Nephron progenitor cell (in vitro differentiated cells): ENCODE data around the gene MED28.
"Not testable (repeated sequence)": the region's sequence is repeated elsewhere in the genome, so short reads cannot be mapped to it uniquely, and the experiment has no call there.

Source experiments
- DNase-seq: peaks from one replicate; pipeline ENCODE4 v3.0.0; 2021
- H3K27ac Mint-ChIP-seq: 2 replicates; pipeline ENCODE4 v1.8.0; 2021; ENCODE audit warnings: mild to moderate bottlenecking, moderate library complexity, mixed read lengths
- H3K27me3 Mint-ChIP-seq: 2 replicates; pipeline ENCODE4 v1.8.0; 2021; ENCODE audit warnings: mild to moderate bottlenecking, low read depth, mixed read lengths; ENCODE audit not compliant: poor library complexity
- H3K36me3 Mint-ChIP-seq: 2 replicates; pipeline ENCODE4 v1.8.0; 2021; ENCODE audit warnings: low read depth, mixed read lengths
- H3K4me1 Mint-ChIP-seq: 2 replicates; pipeline ENCODE4 v1.8.0; 2021; ENCODE audit warnings: mixed read lengths
- H3K4me3 Mint-ChIP-seq: 2 replicates; pipeline ENCODE4 v1.8.0; 2021; ENCODE audit warnings: mild to moderate bottlenecking, moderate library complexity, mixed read lengths
- H3K9me3 Mint-ChIP-seq: 2 replicates; pipeline ENCODE4 v1.8.0; 2021; ENCODE audit warnings: mild to moderate bottlenecking, moderate library complexity, mixed read lengths
- CTCF ChIP-seq: fragments of 200-600 bp; sonication (generic); IDR thresholded peaks from 2 replicates; pipeline ENCODE4 v1.5.0; 2021; ENCODE audit warnings: antibody characterized with exemption

The MED28 gene

GRCh38 chr4:17647927-17648326, 33.5 kb downstream of the MED28 start:
- H3K36me3 Mint-ChIP-seq = peaks cover 20% of the 10 kb centered on the region
- no peak for TF ChIP-seq CTCF
- H3K4me1 Mint-ChIP-seq = no peaks in the 10 kb centered on the region
- no peak overlapping the region for H3K4me3 Mint-ChIP-seq
- H3K27ac Mint-ChIP-seq = no peak overlapping the region
- DNase-seq = no peak
- peaks cover 12% of the 10 kb centered on the region for H3K27me3 Mint-ChIP-seq
- peaks cover 31% of the 10 kb centered on the region for H3K9me3 Mint-ChIP-seq

DNA sequence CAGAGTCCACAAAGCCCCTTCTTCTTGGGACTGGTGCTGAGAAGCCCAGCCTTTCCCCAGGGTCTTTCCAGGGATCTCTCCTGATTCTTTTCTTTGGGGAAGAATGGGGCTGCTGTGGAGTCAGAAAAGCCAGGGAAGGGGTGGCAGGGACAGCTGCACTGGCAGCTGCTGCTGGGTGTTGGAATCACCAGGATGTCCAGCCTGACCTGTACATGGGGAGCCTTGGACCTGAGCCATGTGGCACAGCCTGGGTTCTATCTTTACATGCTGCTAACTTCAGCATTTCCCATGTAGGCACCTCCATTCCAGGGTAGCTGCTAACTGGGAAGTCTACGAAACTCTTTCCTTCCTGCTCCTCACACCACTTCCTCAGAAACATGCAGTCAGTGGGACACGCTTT, 36.0 kb downstream of the MED28 start:
- no peak for TF ChIP-seq CTCF
- H3K36me3 Mint-ChIP-seq = no peaks in the 10 kb centered on the region
- H3K27ac Mint-ChIP-seq = no peak overlapping the region
- no peaks in the 10 kb centered on the region for H3K4me1 Mint-ChIP-seq
- no peak overlapping the region for H3K4me3 Mint-ChIP-seq
- peaks cover 9% of the 10 kb centered on the region for H3K9me3 Mint-ChIP-seq
- no peak for DNase-seq
- H3K27me3 Mint-ChIP-seq = peaks cover 12% of the 10 kb centered on the region

GRCh38 chr4:17654701-17655100, 40.3 kb downstream of the MED28 start:
- no peaks in the 10 kb centered on the region for H3K36me3 Mint-ChIP-seq
- H3K9me3 Mint-ChIP-seq = peaks cover 2% of the 10 kb centered on the region
- H3K27ac Mint-ChIP-seq = no peak overlapping the region
- no peak overlapping the region for H3K4me3 Mint-ChIP-seq
- H3K4me1 Mint-ChIP-seq = peaks cover 7% of the 10 kb centered on the region
- TF ChIP-seq CTCF = no peak
- no peak for DNase-seq
- H3K27me3 Mint-ChIP-seq = peaks cover 15% of the 10 kb centered on the region

DNA sequence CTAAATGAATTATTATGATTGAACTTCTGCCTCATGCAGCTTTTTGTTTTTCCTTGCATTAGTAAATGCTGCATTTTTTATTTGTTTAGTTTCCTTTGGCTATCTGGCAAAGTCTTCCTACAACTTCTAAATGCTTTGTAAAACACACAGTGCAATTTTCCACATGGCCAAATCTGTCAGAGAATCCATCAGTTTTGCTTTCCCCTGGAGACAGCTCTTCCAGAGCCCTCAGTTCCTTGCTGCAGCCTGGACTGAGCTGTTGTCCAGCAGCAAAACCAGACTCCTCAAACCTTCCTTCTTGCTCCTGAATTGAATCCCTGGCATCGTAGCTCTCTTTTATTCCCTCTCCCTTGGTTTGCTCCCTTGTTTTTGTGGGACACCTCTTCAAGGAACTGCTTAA, 42.6 kb downstream of the MED28 start:
- Mint-ChIP-seq H3K4me3 (no peak overlapping the region), H3K36me3 (no peaks in the 10 kb centered on the region), H3K27me3 (peaks cover 9% of the 10 kb centered on the region)

DNA sequence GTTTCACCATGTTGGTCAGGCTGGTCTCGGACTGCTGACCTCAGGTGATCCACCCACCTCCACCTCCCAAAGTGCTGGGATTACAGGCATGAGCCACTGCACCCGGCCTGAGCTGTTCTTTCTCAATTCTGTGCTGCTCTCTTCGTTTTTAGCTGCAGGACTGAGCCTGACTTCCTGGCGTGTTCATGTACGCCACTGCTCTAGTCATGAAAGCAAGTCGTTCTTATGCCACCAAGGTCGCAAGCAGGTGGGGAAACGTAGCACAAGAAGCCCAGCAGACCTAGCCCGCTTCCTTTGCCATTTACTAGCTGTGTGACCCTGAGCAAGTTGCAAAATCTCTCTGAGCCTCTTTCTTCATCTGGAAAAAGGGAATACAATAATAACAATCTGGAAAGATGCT, 43.4 kb downstream of the MED28 start:
- Mint-ChIP-seq H3K9me3 (no peaks in the 10 kb centered on the region), H3K4me3 (no peak overlapping the region)
- no peak for TF ChIP-seq CTCF

More for the DNA sequence above, 42.6 kb downstream of the MED28 start:
- no peak for TF ChIP-seq CTCF
- DNase-seq = no peak
- H3K9me3 Mint-ChIP-seq = no peaks in the 10 kb centered on the region
- H3K4me1 Mint-ChIP-seq = peaks cover 7% of the 10 kb centered on the region
- H3K27ac Mint-ChIP-seq = no peak overlapping the region

DNA sequence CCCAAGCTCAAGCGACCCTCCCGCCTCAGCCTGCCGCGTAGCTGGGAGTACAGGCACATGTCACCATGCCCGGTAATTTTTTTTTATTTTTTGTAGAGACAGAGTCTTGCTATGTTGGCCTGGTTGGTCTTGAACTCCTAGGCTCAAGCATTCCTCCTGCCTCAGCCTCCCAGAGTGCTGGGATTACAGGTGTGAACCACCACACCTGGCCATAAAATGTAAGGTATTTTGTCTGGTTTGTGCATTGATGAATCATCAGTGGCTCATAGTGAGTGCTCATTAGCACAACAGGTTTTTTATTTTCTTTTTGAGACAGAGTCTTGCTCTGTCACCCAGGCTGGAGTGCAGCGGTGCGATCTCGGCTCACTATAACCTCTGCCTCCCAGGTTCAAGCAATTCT, 44.8 kb downstream of the MED28 start:
- not testable (repeated sequence) for H3K27me3 Mint-ChIP-seq, H3K9me3 Mint-ChIP-seq, H3K4me3 Mint-ChIP-seq, DNase-seq, H3K4me1 Mint-ChIP-seq, H3K27ac Mint-ChIP-seq, H3K36me3 Mint-ChIP-seq

More for the DNA sequence above, 43.4 kb downstream of the MED28 start:
- Mint-ChIP-seq H3K27me3 (peaks cover 9% of the 10 kb centered on the region), H3K36me3 (no peaks in the 10 kb centered on the region), H3K27ac (no peak overlapping the region), H3K4me1 (peaks cover 7% of the 10 kb centered on the region)
- no peak for DNase-seq
